GDM1 (cell line): ENCODE results near the gene KCNN1.
"Not testable (repeated sequence)": the region's sequence is repeated elsewhere in the genome, so short reads cannot be mapped to it uniquely, and the experiment has no call there.

ENCODE experiments used
- DNase-seq: peaks from one replicate; lab custom pipeline; 2025; lab: John Stamatoyannopoulos, UW

Gene KCNN1

DNA sequence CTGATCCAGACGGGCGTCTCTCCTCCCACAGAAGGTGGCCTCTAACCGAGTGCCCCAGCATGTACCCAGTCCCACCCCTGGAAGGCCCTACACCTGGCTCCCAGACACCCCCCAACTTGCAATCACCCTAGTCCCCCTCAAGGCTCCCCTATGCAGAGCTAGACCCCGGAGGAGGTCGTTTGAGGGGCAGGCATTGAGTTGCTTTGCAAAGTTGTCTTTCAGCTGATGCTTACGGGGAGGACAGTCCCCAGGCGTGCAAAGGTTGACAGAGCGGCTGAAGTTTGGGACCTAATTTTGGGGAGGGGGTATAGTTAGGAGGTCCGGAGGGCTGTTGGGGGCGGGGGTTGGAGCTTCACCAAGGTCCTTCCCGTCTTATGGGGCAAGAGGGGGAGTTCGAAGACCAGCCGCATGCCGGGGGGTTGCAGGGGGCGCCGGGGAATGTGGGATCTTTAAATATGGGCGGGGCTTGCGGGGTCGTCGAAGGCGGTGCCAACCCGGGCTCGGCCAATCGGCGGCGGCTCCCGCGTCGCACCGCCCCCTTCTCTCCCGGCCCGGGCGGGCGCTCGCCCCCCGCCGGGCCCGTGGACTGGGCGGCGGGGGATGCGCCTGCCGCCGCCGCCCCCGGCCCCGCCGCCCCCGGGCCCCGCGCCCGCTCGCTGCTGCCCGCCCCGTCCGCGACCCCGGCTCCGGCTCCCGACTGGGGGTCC lies at the start of gene KCNN1:
KCNN1 (plus strand) TSS at position 558 of the 707 bp plus-strand sequence. CDS start 6,782 bp downstream, outside the sequence.
- DNase-seq: no peak

DNA sequence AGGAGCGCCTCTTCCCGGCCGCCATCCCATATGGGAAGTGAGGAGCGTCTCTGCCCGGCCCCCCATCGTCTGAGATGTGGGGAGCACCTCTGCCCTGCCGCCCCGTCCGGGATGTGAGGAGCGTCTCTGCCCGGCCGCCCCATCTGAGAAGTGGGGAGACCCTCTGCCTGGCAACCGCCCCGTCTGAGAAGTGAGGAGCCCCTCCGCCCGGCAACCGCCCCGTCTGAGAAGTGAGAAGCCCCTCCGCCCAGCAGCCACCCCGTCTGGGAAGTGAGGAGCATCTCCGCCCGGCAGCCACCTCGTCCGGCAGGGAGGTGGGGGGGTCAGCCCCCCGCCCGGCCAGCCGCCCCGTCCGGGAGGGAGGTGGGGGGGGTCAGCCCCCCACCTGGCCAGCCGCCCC lies 48.8 kb upstream of the KCNN1 start:
- DNase-seq: not testable (repeated sequence)

DNA sequence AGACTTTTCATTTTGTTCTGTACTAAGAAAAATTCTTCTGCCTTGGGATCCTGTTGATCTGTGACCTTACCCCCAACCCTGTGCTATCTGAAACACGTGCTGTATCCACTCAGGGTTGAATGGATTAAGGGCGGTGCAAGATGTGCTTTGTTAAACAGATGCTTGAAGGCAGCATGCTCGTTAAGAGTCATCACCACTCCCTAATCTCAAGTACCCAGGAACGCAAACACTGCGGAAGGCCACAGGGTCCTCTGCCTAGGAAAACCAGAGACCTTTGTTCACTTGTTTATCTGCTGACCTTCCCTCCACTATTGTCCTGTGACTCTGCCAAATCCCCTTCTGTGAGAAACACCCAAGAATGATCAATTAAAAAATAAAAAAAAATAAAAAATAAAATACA lies 47.8 kb upstream of the KCNN1 start:
- DNase-seq: not testable (repeated sequence)

DNA sequence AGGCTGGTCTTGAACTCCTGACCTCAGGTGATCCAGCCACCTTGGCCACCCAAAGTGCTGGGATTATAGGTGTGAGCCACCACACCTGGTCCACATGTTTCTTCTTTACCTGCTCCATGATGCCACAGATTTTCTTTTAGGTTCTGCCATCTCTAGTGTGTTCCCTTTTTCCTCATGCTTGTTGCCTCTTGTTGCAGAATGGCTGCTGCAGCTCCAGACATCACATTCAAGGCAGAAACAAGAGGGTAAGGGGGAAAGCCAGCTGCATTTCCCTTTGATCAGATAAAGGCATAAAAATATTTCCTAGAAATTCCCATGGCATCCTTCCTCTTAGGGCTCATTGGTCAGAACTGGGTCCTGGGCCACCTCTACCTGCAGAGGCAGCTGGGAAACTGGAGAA lies 46.4 kb upstream of the KCNN1 start:
- DNase-seq: no peak

DNA sequence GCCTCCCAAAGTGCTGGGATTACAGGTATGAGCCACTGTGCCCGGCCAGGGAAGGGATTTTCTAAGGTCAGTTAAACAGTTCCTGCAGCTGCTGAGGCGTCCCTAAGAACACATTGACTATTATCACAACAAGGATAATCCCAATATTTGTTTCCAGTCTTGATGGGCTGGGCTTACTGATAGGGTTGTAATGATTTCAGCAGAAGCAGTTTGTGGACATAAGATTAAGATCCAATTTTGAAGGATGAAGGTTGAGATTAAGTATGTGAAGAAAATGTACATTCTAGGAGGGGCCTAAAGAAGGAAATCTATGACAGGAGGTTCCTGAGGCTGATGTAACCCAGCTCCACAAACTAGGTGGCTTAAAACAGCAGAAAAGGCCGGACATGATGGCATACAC lies 44.8 kb upstream of the KCNN1 start:
- no peak for DNase-seq

DNA sequence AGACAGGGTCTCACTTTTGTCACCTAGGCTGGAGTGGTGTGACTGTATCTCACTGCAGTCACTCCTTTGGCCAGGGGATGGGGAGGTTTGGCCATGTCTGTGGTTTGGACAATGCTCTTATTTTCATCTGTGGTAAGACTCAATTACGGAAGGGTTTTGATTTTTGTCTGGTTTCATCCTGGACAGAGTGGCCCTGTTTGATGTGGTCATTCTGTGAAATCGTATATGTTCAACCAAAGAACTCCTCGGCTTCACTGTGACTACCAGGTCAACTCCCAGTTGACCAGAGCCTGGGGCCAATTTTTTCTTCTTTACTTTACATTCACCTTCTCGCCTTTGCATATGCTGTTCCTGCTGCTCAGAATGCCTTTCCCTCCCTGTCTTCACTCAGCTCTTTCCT lies 40.9 kb upstream of the KCNN1 start:
- no peak for DNase-seq

DNA sequence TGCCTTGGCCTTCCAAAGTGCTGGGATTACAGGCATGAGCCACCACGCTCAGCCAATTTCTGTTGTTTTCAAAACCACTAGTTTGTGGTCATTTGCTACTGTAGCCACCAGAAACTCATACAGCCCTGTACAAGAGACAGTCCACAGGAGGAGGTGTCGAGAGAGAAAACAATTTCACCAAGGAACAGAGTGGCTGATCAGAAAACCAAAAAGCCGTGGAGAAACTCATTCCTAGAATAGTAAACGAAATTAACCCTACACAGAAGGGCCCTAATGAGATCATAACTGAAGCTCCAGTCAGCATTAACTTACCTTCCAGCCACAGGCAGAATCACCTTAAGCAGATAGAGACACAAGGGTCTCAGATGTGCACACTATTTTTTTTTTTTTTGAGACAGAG lies 37.9 kb upstream of the KCNN1 start:
- DNase-seq: no peak

DNA sequence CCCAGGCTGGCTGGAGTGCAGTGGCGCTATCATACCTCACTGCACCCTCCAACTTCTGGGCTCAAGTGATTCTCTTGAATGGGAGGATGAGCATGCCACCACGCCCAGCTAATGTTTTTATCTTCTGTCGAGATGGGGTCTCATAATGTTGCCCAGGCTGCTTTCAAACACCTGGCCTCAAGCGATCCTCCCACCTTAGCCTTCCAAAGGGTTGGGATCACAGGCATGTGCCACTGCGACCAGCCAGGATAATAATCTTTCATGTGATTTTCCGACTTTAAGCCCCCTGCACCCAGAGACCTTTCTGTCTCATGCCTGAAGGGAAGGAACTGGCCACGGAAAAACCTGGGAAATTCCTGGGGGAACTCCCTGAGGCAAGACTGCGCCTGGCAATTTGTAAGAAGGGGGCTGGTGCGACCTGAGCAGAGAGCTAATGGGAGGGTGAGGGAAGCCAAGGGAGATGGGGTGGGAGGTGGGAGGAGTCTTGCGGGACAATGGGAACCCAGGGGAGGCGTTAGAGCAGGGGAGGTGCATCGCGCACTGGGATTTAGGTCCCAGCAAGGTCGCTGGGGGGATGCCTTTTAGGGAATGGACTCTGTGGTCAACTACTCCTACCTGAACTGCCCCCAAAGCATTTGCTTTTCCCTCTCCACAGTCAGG lies 35.2 kb upstream of the KCNN1 start:
- no peak for DNase-seq

DNA sequence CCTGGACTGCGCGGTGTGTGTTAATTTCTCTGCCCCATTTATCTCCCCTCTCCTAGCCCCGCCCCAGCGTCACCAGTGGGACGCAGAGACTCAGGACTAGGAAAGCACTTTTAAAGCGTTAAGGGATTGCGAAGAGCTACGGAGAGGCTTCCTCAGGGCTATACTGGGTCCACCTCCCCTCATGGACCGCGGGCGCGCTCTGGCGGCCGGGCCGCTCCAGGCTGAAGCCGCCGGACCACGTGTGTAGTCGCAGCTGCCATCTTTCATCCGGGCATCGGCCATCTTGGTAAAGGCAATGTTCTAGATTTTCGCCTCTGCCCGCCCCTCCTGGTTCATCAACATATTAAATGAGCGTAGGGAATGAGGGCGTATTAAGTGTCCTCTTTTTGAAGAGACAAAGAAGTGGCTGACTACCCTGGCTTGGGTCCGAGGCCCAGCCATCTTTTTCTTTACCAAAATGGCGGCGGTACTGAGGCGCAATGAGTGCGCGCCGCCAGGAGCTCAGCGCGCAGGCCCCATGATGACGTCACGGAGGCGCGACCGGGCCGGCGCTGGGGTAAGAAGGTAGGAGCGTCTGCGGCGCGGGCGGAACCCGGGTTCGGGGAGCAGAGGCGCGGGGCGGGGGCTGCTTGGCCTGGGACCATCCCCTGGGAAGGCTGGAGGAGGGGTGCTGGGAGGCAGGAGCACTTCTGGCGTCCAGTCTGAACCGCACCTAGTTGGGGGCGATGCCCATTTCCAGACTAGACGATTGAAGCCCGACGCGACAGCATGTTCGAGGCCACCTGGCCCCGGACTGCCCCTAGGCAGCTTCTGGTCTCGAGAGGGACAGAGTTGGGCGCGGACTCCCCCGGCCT lies 34.2 kb upstream of the KCNN1 start, which contains the start of gene CCDC124:
CCDC124 (plus strand) TSS at position 531 of the 854 bp plus-strand sequence. CDS start 3,406 bp downstream, outside the sequence.
- DNase-seq: peak; percentile 94

DNA sequence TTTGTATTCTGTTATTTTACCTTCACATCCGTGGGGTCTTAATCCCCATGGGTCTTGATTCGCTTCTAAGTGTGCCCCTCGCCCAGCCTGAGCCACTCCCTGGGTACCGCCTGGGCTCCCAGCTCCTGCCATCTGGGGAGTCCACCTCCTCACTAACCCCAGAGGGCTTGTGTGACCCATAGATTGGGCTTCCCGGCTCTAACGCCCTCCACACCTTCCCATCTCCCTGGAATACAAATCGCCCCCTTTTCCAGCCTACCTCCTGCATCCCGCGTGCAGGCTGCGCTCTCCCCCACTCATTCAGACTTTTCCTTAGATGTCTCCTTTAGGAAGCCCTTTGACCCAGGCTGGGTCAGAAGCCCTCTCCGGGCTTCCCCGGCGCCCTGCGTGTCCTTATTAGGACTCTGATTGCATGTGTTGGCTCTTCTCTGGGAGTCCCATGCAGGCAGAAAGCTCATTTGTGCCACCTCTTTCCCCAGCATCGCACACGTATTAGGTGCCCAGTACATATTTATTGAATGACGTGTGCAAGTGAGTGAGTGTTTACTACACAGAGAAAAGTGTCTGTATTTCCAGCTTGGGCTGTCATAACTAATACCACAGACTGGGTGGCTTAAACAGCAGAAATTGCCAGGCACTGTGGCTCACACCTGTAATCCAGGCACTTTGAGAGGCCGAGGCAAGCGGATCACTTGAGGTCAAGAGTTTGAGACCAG lies 33.3 kb upstream of the KCNN1 start:
- DNase-seq: no peak

DNA sequence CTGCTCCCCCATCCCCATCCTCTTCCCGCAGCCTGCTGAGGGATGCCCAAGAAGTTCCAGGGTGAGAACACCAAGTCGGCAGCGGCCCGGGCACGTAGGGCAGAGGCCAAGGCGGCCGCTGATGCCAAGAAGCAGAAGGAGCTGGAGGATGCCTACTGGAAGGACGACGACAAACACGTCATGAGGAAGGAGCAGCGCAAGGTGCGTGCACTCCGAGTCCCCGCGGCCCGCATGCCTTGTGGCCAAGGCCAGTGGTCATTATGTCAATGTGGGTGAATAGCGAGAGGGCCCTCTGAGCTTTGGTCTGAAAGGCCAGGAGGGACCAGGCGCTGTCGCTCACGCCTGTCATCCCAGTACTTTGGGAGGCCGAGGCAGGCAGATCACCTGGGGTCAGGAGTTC lies 30.5 kb upstream of the KCNN1 start:
- no peak for DNase-seq

DNA sequence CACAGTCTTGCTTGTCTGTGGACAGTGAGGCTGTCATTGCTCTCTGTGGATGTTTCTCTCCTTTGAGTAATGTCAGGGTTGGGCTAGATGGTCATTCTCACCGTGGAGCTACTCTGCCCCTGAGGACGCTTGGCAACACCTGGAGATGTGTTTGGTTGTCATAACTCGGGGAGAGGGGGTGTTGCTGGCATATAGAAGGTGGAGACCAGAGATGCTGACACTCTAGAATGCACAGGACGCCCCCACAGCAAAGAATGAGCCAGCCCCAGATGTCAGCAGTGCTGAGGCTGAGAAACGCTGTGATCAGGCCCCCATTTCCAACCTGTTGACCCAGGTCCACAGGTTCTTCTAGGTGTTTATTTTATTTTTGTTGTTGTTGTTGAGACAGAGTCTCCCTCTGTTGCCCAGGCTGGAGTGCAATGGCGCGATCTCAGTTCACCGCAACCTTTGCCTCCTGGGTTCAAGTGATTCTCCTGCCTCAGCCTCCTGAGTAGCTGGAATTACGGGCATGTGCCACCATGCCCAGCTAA lies 29.5 kb upstream of the KCNN1 start:
- DNase-seq: no peak

DNA sequence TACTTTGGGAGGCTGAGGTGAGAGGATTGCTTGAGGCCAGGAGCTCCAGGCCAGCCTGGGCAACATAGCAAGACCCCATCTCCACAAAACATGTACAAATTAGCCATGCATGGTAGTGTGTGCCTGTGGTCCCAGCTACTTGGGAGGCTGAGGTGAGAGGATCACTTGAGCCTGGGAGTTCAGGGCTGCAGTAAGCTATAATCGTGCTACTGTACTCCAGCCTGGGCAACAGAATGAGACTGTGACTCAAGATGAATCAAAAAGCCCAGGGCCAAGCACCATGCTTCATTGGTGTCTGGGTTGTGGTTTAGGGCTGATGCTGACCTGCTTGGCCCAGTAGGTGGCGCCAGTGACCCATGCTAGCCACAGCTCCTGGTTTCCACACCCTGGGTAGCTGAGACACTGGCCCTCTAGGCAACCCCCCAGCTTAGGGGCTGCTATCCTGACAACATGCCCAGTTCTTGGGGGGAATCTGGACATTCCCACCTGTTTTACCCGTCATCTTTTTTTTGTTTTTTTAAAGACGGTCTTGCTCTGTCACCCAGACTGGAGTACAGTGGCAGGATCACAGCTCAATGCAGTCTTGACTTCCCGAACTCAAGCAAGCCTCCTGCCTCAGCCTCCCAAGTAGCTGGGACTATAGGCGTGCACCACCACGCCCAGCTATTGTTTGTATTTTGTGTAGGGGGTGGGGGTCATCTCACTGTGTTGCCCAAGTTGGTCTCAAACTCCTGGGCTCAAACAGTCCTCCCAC lies 28.6 kb upstream of the KCNN1 start:
- peak; percentile 54 for DNase-seq

DNA sequence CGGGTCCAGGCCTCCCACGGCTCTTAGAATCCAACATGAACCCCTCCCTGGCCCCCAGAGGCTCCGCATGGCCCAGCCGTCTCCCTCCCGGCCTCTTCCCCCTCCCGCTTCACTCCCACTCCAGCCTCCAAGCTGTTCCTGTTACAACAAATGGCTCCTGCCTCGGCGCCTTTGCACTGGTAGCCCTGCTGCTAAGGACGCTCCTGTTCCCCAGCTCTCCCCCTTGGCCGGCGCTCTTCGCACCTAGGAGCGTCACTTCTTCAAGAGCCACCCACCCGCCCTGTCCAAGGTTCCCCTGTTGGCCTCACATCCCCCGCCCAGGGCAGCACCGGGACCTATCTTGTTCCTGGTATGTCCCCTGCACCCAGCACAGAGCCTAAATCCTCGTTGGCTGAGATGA lies 24.7 kb upstream of the KCNN1 start:
- no peak for DNase-seq

DNA sequence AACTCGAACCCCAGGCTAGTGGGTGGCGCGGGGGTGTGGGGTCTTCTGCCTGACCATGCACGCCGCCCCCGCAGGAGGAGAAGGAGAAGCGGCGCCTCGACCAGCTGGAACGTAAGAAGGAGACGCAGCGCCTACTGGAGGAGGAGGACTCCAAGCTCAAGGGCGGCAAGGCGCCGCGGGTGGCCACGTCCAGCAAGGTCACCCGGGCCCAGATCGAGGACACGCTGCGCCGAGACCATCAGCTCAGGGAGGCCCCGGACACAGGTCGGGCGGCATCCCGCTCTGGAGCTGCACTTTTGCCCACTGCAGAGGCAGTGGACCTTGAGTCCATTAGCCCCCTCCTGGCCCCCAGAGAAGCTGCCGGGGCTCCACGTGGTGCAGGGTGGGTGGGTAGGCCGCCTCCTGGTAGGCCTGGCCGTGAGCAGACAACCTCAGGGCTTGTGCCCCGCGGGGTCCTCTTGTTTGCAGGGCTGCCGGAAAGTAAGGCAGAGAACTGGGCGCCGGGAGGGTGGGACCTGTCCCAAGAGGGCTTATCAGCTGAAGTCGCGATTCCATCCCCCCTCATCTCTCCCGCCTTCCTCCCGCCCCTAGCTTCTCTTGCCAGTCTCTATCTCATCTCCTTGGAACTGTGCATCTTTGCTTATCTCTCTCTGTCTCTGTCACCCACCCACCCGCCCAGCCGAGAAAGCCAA lies 24.2 kb upstream of the KCNN1 start:
- DNase-seq: no peak

DNA sequence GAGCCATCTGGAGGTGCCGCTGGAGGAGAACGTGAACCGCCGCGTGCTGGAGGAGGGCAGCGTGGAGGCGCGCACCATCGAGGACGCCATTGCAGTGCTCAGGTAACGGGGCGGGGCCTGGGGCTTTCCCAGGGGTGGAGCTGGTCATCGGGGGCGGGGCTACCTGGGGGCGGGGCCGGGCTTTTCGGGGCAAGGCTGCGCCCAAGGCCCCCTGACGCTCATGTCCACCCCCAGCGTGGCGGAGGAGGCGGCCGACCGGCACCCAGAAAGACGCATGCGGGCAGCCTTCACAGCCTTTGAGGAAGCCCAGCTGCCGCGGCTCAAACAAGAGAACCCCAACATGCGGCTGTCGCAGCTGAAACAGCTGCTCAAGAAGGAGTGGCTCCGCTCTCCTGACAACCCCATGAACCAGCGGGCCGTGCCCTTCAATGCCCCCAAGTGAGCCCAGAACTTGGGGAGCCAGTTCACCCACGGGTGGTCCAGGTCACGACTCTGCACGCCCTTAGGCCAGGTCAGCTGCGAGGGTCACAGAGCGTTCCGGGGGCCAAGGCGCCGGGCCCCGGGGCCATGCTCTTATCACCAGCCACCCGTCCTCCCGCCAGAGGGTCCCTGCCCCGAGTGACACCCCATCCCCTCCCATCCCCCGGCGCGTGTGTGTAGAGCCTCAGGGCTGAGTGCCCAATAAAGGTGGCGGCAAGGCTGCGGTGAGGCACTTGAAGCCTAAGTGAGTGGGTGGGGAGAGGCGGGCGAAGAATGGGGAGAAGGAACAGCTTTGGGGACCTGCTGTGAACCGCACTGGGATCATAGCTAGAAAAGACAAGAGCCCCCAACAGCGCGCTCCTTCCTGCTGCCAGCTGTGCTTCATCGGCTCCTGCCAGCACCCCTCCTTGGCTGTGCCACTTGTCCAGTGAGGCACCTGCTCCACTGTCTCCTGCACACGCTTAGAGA lies 23.4 kb upstream of the KCNN1 start:
- DNase-seq: no peak

DNA sequence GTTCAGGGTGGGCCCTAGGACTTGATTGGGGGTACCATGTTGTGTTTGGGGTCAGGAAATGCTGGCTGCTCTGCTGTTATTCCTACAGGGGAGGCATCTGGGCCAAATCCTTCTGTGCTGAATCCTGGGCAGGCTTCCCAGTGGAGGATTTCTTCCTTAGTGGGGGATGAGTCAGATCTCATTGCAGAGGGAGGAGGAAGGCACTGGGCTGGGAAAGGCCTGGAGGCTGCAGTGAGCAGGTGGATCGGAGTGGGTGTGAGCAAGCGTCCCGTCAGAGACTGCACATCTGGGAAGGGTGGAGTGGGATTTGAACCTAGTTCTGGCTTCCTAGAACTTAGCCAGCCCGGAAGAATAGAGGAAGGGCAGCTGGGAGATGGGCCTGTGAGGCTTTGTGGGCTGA lies 22.6 kb upstream of the KCNN1 start:
- no peak for DNase-seq

DNA sequence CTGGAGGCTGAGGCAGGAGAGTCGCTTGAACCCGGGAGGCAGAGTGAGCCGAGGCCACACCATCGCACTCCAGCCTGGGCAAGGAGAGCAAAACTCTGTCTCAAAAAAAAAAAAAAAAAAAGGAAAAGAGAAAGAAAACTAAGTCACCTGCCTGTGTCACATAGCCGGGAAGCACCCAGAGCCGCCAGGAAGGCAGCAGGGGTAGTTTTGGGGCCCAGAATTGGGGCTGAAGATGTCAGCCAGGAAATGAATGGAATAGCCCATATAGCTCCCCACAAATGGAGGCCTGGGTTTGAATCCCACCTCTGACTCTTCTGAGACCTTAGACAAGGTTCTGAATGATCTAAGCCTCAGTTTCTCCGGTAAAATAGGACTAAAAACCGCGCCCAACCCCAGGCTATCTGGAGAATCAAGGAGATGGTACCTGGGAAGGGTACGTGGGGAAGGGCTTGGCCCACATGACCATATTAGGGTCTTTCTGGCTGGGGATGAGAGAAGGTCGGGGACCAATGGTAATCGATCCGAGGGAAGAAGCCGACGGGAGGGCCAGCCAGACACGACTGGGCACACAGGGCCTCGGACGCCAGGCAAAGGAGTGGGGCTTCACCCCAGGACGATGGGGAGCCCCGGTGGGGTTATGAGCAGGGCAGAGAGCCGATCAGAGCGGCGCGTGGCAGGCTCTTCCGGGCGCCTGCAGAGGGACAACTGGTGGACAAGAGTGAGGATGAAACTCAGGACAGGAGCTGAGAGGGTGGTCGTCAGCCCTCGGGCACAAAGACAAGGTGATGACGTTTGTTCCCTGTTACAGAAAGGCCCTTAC lies 19.7 kb upstream of the KCNN1 start:
- no peak for DNase-seq
